Activated T-cell treated with anti-CD3 and anti-CD28 coated beads for 1 hour (primary cell): ENCODE measurements around the gene TGM3.

Experiments
- DNase-seq: peaks from one replicate; pipeline ENCODE4 v3.0.0-alpha.2; 2020; ENCODE audit warnings: low read depth

TGM3 gene

GRCh38 chr20:2380601-2381000 lies 84.8 kb downstream of the TGM3 start, which contains the start of gene TGM6:
TGM6 (plus strand) TSS chr20:2380901; CDS start chr20:2380969, 68 bp downstream.
- DNase-seq: no peak

GRCh38 chr20:2381303-2381702 lies 85.5 kb downstream of the TGM3 start:
- DNase-seq: no peak

GRCh38 chr20:2382833-2383232 lies 87.0 kb downstream of the TGM3 start:
- DNase-seq: no peak

DNA sequence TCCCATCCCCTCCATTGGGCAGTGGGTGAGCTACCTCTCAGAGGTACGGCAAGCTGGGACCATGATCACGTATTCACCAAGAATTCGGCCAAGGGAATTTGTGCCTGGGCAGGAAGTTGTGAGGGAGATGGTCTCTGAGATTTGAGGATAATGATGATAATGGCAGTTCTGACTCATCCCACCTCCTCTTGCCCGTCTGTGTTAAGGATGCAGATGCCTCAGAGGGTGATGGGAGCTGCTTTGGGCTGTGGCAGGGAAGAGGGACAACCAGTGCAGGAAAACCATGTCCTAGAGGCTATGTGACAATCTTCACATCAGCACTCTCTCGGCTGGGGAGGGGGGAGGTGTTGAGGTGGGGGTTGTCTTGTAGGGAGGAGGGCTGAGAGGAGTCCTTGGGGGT lies 89.2 kb downstream of the TGM3 start:
- DNase-seq: no peak

DNA sequence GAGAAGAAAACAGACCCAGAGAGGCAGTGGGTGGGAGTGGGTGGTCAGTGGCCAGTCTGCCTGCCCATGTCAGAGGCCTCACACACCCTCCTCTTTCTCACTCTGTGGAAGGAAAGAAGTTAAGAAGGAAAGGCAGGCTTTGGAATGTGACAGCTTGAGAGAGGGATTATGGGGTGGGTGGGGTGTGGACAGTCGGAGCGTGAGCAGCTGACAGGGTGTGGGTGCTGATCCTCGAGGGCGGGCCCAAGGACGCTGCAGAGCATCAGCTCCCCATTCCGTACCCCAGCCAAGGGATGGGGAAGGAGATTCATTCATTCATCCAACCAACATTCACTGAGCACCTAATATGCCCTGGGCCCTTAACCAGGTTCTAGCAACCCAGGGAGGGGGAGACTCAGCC lies 89.7 kb downstream of the TGM3 start:
- DNase-seq: no peak

DNA sequence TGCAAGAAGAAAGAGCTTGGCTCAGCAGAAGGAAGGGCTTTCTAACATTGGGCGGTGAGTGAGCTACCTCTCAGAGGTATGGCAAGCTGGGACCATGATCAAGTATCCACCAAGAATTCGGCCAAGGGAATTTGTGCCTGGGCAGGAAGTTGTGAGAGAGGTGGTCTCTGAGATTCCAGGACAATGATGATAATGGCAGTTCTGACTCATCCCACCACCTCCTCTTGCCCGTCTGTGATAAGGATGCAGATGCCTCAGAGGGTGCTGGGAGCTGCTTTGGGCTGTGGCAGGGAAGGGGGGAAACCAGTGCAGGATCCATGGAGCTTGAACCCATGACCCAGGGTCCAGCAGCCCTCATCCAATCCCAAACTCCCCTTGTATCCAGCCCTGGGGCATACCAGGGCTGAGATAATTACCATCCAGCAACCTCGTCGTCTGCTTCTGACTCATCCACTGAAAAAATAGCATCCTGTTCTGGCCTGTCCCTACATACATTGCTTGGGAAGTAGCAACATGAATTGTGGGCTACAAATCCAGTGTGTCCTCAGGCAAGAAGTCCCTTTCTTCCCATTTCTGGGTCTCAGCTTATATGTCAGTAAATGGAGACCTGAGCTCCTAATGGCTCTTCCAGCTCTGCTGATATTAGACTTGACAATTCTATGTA lies 90.8 kb downstream of the TGM3 start:
- no peak for DNase-seq

GRCh38 chr20:2387180-2387577 lies 91.4 kb downstream of the TGM3 start:
- DNase-seq: no peak

DNA sequence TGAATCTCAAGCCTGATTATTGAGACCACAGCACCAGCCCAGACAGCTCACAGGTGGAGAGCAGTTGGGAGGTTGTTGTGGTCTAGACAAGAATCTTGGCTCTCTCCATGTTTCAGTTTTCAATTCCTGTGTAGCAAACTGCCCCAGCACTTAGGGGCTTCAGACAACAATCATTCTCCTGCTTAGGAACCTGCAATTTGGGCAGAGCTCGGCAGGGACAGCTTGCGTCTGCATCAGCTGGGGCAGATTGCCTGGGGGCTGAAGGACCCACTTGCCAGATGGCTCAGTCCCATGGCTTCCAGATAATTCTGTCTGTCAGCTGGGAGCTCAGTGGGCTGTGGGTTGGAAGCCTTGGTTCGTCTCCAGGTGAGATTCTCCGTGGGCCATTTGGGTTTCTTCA lies 91.8 kb downstream of the TGM3 start:
- no peak for DNase-seq
